ENCODE data around the gene TMEM41B. TPM values are rescaled to one million over a fixed set of nuclear protein-coding genes. Genes with fewer than 3 reads are reported as not detected.
"Not testable (repeated sequence)": the region's sequence is repeated elsewhere in the genome, so short reads cannot be mapped to it uniquely, and the experiment has no call there.

Gene TMEM41B, protein sequence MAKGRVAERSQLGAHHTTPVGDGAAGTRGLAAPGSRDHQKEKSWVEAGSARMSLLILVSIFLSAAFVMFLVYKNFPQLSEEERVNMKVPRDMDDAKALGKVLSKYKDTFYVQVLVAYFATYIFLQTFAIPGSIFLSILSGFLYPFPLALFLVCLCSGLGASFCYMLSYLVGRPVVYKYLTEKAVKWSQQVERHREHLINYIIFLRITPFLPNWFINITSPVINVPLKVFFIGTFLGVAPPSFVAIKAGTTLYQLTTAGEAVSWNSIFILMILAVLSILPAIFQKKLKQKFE
- total RNA-seq (ENCODE audit: insufficient read depth, low replicate concordance), result 27.0 TPM

DNA sequence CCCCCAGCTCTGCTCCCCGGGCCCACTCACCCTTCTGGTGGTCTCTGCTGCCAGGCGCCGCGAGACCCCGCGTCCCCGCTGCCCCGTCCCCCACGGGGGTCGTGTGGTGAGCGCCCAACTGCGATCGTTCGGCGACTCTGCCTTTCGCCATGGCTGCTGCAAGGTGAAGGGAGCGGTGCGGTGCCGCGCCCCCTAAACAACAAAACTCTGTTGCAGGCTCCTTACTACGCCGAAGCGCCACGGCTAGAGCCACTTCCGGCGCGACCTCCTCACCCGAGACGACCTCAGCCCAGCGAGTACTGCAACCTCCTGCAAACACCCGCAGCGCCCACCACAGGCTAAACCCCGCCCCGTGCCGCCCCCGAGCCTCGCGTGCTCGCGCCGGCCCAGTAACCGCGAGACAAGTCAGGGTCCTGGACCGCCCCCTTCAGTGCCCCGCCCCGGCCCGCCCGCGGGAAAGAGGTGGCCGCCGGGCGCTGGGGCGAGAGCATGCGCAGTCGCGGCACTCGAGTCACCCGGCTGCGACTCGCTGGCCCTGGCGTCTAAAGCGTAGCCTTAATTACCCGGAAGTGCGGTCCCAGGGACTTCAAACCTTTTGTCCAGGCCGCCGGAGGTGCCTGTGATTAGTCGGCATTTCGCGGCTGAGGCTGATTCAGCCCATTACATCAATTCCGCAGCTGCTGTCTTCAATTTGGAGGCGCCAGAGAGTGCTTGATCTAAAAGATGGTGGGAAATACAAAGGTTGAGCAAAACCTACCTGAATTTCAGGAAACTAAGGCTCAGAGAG is at the start of gene TMEM41B:
TSS of gene TMEM41B (minus strand) at position 303 of the 787 bp plus-strand sequence. CDS start at position 151, 152 bp downstream.
- DNase-seq (ENCODE audit: low spot score), result peak; percentile 98

DNA sequence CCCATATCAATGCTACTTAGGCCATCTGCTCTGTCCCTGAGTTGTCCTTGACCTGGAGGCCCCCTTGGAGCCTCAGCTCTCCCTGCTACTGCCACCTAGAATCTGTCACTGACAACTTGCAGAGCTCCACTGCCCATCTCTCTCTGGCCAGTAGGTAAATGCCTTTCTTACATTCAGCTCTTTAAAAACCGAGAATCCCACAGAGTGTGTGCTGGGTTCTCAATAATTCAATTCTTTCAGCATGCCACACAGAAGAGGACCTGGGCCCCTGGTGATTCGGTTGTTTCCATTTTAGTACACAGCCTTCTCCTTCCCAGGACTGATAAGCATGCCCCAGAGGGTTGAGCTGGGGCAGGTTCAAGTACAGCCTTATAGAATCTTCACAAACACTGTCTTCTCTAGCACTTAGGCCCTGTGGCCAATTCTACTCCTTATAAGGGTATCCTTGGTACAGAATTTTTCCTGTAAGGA is 48.0 kb upstream of the TMEM41B start:
- peak; percentile 32 for DNase-seq (ENCODE audit: low spot score)

DNA sequence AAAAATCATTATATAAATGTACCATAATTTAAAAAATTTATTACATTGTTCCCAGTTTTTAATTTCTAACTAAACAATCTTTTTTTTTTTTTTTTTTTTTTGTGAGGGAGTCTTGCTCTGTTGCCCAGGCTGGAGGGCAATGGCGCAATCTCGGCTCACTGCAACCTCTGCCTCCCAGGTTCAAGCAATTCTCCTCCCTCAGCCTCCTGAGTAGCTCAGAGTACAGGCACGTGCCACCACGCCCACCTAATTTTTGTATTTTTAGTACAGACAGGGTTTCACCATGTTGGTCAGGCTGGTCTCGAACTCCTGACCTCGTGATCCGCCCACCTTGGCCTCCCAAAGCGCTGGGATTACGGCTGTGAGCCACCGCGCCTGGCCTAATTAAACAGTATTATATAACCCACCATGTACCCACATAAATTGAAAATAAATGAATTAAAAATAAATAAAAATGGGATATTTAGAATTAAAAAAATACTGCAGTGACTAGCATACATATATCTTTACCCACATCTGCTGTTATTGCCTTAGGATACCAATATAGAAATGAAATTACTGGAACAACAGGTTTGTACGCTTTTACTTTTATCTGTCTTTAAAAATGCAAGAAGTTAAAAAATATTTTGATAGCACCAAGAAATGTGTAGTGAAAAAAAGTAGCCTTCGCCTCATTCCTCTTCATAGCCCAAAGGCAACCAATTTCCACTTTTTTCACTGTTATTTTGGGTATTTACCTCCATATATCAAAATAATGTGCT is 46.6 kb upstream of the TMEM41B start:
- DNase-seq (ENCODE audit: low spot score), result not testable (repeated sequence)

DNA sequence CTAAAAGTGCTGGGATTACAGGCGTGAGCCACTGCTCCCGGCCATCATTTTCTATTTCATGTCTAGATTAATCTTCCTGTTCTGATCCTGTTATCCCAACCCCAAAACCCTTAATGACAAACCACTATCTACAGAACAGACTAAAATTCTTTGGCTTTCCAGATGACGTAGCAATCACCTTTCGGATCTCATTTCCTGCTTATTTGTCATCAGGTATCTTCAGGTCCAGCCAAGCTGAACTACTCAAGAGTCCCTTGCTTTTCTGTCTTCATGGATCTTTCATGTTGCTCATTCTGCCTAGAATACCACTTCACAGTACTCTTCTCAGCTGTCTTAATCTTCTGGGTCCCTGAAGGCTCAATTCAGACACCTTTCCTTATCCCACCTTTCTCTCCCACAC is 42.6 kb upstream of the TMEM41B start:
- DNase-seq (ENCODE audit: low spot score), result no peak

DNA sequence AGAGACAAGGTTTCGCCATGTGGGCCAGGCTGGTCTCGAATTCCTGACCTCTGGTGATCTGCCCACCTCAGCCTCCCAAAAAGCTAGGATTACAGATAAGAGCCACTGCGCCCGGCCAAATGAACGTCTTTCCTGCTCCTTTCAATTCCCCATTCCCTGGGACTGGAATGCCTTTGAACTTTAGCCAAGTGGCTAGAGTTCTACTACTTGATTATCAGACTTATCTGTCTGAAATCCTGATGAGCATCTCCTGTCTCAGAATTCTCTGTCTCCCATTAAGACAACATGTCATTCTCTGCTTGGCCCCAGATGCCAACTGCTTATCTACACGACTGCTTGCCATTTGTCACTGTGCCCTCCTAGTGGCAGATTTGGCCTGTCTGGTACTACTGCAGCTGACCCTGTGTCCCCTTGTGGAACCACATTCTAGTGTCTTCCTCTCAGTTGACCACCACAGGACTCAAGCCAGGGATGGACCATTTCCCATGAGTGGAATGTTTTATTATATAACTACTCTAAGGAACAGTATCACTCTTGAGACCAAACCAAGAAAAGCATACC is 37.0 kb upstream of the TMEM41B start:
- no peak for DNase-seq (ENCODE audit: low spot score)

DNA sequence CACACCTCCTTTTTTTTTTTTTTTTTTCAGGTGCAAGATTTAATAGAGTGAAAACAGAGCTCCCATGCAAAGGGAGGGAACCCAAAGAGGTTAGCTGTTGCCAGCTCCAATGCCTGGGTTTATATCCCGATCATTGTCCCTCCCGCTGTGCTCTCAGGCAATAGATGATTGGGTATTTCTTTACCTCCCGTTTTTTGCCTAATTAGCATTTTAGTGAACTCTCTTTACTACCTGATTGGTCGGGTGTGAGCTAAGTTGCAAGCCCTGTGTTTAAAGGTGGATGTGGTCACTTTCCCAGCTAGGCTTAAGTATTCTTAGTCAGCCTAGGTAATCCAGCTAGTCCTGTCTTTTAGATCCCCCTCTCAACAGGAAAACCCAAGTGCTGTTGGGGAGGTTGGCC is 33.4 kb upstream of the TMEM41B start:
- not testable (repeated sequence) for DNase-seq (ENCODE audit: low spot score)

DNA sequence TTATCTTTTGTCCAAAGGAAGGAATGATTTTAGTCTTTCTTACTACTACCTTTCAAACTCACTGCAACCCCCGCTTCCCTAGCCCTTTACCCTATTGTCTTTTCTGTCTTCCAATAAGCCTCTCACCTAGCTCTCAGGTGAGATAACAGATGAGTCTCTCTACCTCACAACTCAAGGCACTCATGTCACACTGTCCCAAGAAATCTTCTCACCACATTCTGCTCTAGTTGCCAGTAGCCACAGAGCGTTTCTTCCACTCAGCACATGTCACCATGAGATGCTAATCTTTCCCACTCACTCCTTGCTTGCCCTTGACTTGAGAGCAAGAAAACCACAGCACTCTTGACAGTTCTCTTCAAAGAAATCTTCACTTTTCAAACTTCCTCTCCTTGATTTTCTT is 32.7 kb upstream of the TMEM41B start:
- DNase-seq (ENCODE audit: low spot score), result no peak

DNA sequence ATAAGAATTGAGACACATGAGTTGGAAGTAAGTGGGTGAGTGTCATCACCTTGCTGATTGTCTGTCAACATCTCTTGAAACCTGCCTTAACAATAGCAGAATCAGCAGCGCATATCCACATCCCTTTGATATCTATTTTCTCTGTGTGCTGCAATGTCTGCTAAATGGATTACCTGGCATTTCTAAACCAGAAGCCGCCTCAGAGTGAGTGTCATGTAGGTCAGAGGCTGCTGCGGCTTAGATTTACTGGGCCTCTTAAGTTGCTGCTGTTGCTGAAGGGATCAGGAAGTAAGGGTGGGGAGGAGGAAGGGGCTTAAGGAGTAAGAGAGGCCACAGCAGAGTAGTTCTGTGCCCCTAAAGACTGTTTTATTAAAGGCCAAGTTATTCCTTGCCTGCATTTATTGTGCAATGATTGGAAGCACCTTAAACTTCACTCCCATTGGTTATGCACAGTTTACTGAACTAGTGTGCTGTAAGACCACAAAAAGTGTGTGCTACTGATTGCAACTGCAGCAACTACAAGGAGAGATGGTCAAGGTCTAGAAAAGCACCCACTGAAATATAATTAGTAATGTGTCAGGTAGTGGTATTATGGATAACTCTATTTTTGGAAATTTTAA is 29.8 kb upstream of the TMEM41B start:
- DNase-seq (ENCODE audit: low spot score), result peak; percentile 63

DNA sequence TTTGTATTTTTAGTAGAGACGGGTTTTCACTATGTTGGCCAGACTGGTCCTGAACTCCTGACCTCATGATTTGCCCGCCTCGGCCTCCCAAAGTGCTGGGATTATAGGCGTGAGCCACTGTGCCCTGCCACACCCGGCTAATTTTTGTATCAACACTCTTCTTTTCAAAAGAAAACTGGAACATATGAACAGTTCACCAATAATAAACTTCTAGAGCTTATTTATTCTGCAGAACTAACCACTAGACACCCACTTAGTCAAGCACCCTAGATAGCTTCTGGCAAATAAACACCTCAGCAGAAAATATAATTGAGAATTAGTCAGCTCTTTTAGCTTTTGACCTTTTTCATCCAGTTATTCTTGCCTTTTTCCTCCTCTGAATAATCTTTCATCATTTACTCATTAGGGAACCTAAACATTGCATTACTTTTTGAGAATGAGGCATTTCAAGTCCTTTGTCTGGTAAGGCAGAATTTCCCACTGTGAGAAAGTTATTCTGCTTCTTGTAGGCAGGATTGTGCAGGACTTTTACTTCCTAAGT is 27.3 kb upstream of the TMEM41B start:
- no peak for DNase-seq (ENCODE audit: low spot score)

DNA sequence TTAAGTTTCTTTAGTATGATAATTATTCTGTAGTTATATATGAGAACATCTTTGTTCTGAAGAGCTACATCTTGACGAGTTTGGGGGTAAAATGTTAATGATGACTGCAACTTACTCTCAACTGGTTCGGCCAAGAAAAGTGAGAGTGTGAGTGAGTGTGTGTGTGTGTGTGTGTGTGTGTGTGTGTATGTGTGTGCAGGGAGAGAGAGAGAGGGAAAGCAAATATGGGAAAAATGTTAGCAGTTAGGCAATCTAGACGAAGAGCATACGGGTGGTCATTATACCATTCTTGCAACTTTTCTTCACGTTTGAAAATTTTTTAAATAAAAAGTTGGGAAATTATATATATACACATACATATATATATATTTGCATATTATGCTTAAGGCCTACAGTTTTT is 18.3 kb upstream of the TMEM41B start:
- DNase-seq (ENCODE audit: low spot score), result no peak

DNA sequence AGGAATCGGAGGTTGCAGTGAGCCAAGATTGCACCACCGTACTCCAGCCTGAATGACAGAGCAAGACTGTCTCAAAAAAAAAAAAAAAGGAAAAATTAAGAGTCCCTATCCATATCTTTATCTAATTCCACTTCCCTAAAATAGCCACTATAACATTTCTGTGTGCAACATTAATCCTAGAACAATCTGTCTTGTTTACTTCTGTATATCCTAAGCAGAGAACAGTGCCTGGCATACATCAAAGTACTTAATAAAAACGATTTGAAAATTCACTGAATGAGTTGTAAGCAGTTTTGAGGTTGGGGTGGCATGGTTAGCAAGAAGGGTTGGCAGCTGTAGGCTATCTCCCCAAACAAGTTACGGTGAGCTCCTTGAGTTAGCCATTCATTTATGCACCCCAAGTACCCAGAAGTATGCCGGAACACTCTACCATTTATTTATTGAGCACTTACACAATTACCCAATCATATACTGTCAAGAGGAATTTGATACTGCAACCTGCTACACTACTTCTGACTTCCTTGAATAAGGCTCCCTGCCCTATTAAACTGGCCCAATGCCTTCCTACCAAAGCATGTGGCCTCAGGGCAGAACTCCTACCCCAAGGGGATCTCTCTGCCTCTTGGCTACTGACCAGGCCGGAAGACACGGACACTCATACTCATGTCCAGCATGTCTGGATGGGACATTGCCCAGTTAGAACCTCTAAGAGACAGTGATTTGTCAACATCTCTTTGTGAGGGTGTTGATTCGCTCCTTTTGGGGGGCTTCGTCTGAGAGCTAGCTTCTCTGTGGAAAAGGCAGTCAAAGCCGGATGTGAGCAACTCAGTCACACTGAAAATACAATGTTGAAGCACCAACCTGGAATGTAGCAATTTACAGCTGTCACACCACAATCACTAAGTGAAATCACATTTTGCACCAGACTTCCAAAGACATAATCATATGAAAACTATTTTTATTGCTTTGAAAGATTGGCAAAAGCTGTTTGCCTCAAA is 16.3 kb upstream of the TMEM41B start:
- no peak for DNase-seq (ENCODE audit: low spot score)

DNA sequence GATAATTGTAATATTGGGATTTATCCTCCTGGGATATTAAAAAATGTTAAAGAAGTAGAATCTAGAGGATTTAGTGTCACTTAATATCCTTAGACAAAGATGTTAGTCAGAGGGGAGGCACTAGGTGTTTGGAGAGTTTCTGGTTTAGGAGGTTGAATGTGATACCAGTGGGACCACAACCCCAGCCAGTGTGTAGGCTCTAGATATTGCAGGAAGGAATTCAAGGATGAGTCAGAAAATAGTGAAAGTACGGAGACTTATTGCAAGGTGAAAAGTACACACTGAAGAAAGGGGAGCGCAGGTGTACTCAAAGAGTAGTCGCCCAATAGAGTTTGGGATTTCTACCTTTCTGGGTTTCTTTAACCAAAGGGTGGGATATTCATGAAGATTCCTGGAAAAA is 5.7 kb upstream of the TMEM41B start:
- DNase-seq (ENCODE audit: low spot score), result no peak

DNA sequence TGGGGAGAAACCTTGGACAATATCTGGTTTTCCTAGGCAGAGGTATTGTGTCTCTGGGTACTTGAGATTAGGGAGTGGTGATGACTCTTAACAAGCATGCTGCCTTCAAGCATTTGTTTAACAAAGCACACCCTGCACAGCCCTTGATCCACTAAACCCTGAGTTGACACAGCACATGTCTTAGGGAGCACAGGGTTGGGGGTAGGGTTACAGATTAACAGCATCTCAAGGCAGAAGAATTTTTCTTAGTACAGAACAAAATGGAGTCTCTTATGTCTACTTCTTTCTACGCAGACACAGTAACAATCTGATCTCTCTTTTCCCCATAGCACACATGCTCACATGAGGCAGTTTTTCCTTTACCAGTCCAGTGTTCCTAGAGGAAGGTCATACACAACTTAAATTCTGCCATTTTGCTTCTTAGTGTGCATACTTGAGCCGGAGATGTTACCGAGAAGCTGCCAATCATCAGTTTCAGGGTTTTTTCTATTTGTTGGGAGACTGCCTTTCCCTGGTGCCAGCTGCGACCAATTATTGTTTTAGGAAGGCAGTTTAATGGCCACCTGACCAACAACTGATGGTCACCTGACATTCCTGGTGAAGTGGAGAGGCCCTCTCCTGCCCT is 5.1 kb upstream of the TMEM41B start:
- DNase-seq (ENCODE audit: low spot score), result not testable (repeated sequence)

DNA sequence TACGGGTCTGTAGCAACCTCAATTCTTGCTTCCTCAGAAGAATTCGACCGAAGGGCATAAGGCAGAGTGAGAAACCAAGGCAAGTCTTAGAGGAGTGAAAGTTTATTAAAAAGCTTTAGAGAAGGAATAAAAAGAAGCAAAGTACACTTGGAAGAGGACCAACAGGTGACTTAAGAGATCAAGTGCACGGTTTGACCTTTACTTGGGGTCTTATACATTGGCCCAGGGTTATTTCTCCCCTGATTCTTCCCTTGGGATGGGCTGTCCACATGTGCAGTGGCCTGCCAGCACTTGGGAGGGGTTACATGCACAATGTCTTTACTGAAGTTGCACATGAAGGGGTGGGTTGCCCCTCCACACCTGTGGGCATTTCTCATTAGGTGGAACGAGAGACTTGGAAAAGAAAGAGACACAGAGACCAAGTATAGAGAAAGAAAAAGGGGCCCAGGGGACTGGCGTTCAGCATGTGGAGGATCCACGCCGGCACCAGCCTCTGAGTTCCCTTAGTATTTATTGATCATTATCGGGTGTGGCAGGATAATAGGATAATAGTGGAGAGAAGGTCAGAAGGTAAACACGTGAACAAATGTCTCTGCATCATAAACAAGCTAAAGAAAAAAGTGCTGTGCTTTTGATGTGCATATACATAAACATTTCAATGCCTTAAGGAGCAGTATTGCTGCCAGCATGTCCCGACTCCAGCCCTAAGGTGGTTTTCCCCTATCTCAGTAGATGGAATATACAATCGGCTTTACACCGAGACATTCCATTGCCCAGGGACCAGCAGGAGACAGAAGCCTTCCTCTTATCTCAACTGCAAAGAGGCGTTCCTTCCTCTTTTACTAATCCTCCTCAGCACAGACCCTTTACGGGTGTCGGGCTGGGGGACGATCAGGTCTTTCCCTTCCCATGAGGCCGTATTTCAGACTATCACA is 4.3 kb upstream of the TMEM41B start:
- not testable (repeated sequence) for DNase-seq (ENCODE audit: low spot score)

DNA sequence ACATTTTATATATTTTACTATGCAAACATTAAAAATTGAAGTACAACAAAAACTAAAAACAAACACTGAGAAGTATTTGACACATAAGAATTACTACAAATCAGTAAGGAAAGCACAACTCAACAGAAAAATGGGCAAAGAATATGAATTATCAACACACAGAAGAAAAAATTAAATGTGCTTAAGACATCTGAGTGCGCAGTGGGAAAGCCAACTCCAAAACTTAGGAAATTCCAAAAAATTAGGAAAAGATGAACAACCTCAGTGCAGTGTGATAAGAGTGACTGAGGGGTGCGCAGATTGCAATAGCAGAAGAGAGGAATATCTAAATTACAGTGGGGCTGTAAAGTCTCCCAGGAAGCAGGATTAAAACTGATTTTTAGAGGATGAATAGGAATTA is 1.9 kb upstream of the TMEM41B start:
- DNase-seq (ENCODE audit: low spot score), result no peak

DNA sequence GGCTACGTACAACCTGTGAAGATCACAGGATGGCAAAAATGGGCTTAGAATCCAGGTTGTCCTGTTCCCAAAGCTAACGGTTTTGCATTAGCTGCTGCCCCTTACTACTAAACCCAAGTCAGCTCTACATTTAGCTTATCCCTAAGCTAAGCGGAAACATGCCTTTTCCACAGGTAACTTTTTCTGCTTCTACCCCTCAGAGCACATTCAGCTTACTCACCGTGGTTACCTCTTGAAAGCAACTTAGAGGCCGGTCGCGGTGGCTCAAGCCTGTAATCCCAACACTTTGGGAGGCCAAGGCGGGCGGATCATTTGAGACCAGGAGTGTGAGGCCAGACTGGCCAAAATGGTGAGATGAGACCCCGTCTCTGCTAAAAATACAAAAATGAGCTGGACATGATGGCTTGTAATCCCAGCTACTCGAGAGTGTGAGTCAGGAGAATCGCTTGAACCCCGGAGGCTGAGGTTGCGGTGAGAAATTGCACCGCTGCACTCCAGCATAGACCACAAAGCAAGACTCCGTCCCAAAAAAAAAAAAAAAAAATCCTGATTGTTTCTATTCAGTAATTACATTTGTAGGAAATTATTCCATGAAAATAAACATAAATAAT is 790 bp upstream of the TMEM41B start:
- DNase-seq (ENCODE audit: low spot score), result no peak

DNA sequence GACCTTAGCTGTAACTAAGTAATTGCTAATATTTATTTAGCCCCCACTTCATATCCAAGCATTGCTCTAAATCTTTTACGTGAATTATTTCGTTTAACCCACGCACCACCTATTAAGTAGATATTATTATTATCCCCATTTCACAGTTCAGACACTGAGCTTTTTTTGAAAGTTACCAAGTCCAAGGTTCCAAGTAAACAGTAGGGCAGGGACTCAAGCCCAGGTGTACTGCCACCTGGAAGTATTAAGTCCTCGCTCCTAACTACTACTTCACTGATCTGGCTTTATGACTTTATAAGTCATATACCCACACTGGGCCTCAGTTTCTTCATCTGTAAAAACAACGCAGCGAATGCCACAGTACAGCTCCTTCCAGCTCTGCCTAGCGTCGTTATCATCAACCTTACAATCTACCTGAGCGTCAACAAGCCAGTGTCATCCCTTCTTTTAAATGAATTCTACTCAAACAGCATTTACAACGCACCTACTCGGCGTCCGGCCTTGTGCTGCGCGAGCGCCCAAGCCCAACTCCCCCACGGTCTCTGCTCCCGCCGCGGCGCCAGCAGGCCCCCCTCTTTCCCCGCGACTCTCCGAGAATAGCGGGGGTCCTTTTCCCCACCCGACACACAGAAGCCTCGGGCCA is 624 bp downstream of the TMEM41B start:
- DNase-seq (ENCODE audit: low spot score), result peak; percentile 24

Data from umbilical cord (tissue), 2 donors.